Colonic mucosa (tissue), 4 donors: ENCODE data around the gene ACP2. TPM values are rescaled to one million over a fixed set of nuclear protein-coding genes. Genes with fewer than 3 reads are reported as not detected.
"Not testable (repeated sequence)": the region's sequence is repeated elsewhere in the genome, so short reads cannot be mapped to it uniquely, and the experiment has no call there.

Experiments used
- DNase-seq: peaks from one replicate; pipeline ENCODE4 v3.0.0-alpha.2; 2020
- H3K27ac ChIP-seq: fragments of 200-600 bp; one replicate; pipeline ENCODE4 v1.8.0; 2021
- H3K27me3 ChIP-seq: fragments of 200-600 bp; one replicate; pipeline ENCODE4 v1.8.0; 2021
- H3K36me3 ChIP-seq: fragments of 200-600 bp; one replicate; pipeline ENCODE4 v1.8.0; 2021
- H3K4me1 ChIP-seq: fragments of 200-600 bp; one replicate; pipeline ENCODE4 v1.8.0; 2021; ENCODE audit warnings: mild to moderate bottlenecking
- H3K4me3 ChIP-seq: fragments of 200-600 bp; one replicate; pipeline ENCODE4 v1.8.0; 2021
- H3K9ac ChIP-seq, 2 donors: one replicate each; pipeline ENCODE4 v1.7.0; 2013; ENCODE audit warnings: control low read depth in 2 of 2, low read depth in 2 of 2, low read length in 2 of 2
- H3K9me3 ChIP-seq: fragments of 200-600 bp; one replicate; pipeline ENCODE4 v1.8.0; 2021
- CTCF ChIP-seq: fragments of 200-600 bp; IDR thresholded peaks from one replicate; pipeline ENCODE4 v1.8.0; 2022; ENCODE audit warnings: antibody characterized with exemption, mild to moderate bottlenecking
- intact Hi-C: fragments of 100-400 bp; cut with DNase I; formaldehyde crosslinking; loops from one replicate; pipeline ENCODE4 v1.14.1; 2022
- total RNA-seq, 2 donors: library from RNA; stranded (reverse); fragmentation: NEBNext Ultra II Directional in 1 of 2; extraction: Animal tissue kit (Norgen Biotek cat#: 25700) in 1 of 2; gene quantifications; one replicate each; pipeline ENCODE4 v1.2.1, GENCODE V29; 2021
- donor health status: healthy.
- donor health status: DM: no; HTN: no; CAD: no.
- donor health status: DM: no; HTN: no; CAD: no.

ACP2 gene
- total RNA-seq, 2 donors from 2014 or later, result 35.3 to 39.7 TPM

GRCh38 chr11:47208628-47209027 is 40.0 kb downstream of the ACP2 start:
- no peaks in the 10 kb centered on the region for H3K9me3 ChIP-seq
- no peaks in the 10 kb centered on the region for H3K36me3 ChIP-seq
- DNase-seq, result no peak
- no peak overlapping the region for H3K9ac ChIP-seq
- H3K27ac ChIP-seq, result no peak overlapping the region
- intact Hi-C loops, result no loop called here
- H3K27me3 ChIP-seq, result no peaks in the 10 kb centered on the region
- no peak for TF ChIP-seq CTCF
- H3K4me3 ChIP-seq, result no peak overlapping the region
- H3K4me1 ChIP-seq, result no peaks in the 10 kb centered on the region

GRCh38 chr11:47208008-47208552 is 40.5 kb downstream of the ACP2 start:
- H3K27me3 ChIP-seq, H3K36me3 ChIP-seq, H3K4me1 ChIP-seq, intact Hi-C loops, H3K9ac ChIP-seq, H3K27ac ChIP-seq, DNase-seq, H3K4me3 ChIP-seq, H3K9me3 ChIP-seq: not testable (repeated sequence)

- Histone ChIP-seq H3K27ac (no peak overlapping the region), H3K4me1 (no peaks in the 10 kb centered on the region), H3K9me3 (no peaks in the 10 kb centered on the region), H3K27me3 (no peaks in the 10 kb centered on the region), H3K9ac (no peak overlapping the region), H3K4me3 (no peak overlapping the region), H3K36me3 (no peaks in the 10 kb centered on the region)
- intact Hi-C loops, result no loop called here
- no peak for TF ChIP-seq CTCF
- DNase-seq, result no peak
These were observed 41.2 kb downstream of the ACP2 start for GRCh38 chr11:47207459-47207858.

GRCh38 chr11:47206577-47206976 is 42.0 kb downstream of the ACP2 start:
- H3K4me3 ChIP-seq, intact Hi-C loops, H3K27me3 ChIP-seq, H3K27ac ChIP-seq, H3K36me3 ChIP-seq, H3K4me1 ChIP-seq, DNase-seq, H3K9ac ChIP-seq, H3K9me3 ChIP-seq: not testable (repeated sequence)

GRCh38 chr11:47204637-47204989 is 44.0 kb downstream of the ACP2 start:
- no peak for TF ChIP-seq CTCF
- Histone ChIP-seq H3K27me3 (no peaks in the 10 kb centered on the region), H3K4me3 (no peak overlapping the region), H3K9me3 (no peaks in the 10 kb centered on the region), H3K9ac (no peak overlapping the region), H3K4me1 (no peaks in the 10 kb centered on the region), H3K36me3 (no peaks in the 10 kb centered on the region), H3K27ac (no peak overlapping the region)
- DNase-seq, result no peak
- intact Hi-C loops, result no loop called here

GRCh38 chr11:47202576-47202975 is 46.0 kb downstream of the ACP2 start:
- intact Hi-C loops, result no loop called here
- no peak overlapping the region for H3K9ac ChIP-seq
- H3K4me3 ChIP-seq, result no peak overlapping the region
- H3K4me1 ChIP-seq, result no peaks in the 10 kb centered on the region
- no peak overlapping the region for H3K27ac ChIP-seq
- no peak for DNase-seq
- no peaks in the 10 kb centered on the region for H3K9me3 ChIP-seq
- no peak for TF ChIP-seq CTCF
- no peaks in the 10 kb centered on the region for H3K27me3 ChIP-seq
- no peaks in the 10 kb centered on the region for H3K36me3 ChIP-seq

- Histone ChIP-seq H3K9ac (no peak overlapping the region), H3K4me3 (no peak overlapping the region), H3K36me3 (no peaks in the 10 kb centered on the region), H3K4me1 (no peaks in the 10 kb centered on the region), H3K27me3 (no peaks in the 10 kb centered on the region), H3K9me3 (no peaks in the 10 kb centered on the region), H3K27ac (no peak overlapping the region)
- intact Hi-C loops, result no loop called here
- no peak for TF ChIP-seq CTCF
- DNase-seq, result no peak
These were observed 47.6 kb downstream of the ACP2 start for GRCh38 chr11:47201015-47201414.

- H3K9me3 ChIP-seq, H3K9ac ChIP-seq, H3K27ac ChIP-seq, H3K4me3 ChIP-seq, DNase-seq, H3K4me1 ChIP-seq, intact Hi-C loops, H3K27me3 ChIP-seq, H3K36me3 ChIP-seq: not testable (repeated sequence)
These were observed 50.5 kb downstream of the ACP2 start for GRCh38 chr11:47198161-47198560.
